Nephron (organoid): Measurements from ENCODE around the gene EZH1.

Experiments used
- H3K27ac Mint-ChIP-seq, 3 experiments: 2 replicates each; pipeline ENCODE4 v1.8.0; 2020; ENCODE audit warnings: mixed read lengths in 3 of 3, mild to moderate bottlenecking in 2 of 3, moderate library complexity in 1 of 3
- H3K27me3 Mint-ChIP-seq: 2 replicates; pipeline ENCODE4 v1.8.0; 2021; ENCODE audit warnings: low read depth, mild to moderate bottlenecking, moderate library complexity, mixed read lengths
- H3K36me3 Mint-ChIP-seq: 2 replicates; pipeline ENCODE4 v1.8.0; 2020; ENCODE audit warnings: low read depth, mixed read lengths
- H3K4me1 Mint-ChIP-seq: 2 replicates; pipeline ENCODE4 v1.8.0; 2020; ENCODE audit warnings: mixed read lengths
- H3K4me3 Mint-ChIP-seq, 3 experiments: 2 replicates each; pipeline ENCODE4 v1.8.0; 2020; ENCODE audit warnings: mild to moderate bottlenecking in 3 of 3, mixed read lengths in 3 of 3, moderate library complexity in 2 of 3
- H3K9me3 Mint-ChIP-seq: 2 replicates; pipeline ENCODE4 v1.8.0; 2020; ENCODE audit warnings: mixed read lengths
- TF ChIP-seq, protein P1 (sequence below), 3 experiments: fragments of 200-600 bp; sonication (generic); IDR thresholded peaks; one replicate each; pipeline ENCODE4 v1.5.0; 2021; ENCODE audit warnings: antibody characterized with exemption in 3 of 3; ENCODE audit not compliant: unreplicated experiment in 3 of 3

Gene EZH1

DNA sequence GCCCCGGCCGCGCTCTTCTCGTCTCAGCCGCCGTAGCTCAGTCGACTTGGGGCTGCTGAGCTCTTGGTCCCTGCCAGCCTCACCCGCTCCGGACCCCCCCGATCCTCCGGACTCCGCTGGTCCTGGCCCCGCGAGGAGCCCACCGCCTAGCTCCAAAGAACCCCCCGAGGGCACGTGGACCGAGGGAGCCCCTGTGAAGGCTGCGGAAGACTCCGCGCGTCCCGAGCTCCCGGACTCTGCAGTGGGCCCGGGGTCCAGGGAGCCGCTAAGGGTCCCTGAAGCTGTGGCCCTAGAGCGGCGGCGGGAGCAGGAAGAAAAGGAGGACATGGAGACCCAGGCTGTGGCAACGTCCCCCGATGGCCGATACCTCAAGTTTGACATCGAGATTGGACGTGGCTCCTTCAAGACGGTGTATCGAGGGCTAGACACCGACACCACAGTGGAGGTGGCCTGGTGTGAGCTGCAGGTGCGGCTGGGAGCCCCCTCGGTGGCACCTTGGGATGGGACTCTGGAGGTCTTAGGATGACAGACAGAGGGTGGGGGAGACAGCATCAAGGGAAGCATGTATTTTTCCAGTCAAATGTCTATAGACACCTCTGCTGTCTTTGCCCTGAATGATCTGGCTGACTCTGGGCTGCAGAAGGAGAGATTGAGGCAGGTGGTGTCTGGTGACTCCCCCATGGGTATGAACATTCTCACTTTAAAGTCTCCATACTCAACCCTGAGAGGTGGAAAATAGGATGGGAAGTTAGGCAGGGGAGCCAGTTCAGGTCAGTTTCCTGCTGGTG, 36.2 kb upstream of the EZH1 start:
- peaks cover 22% of the 10 kb centered on the region for H3K36me3 Mint-ChIP-seq
- TF ChIP-seq, protein P1, sequence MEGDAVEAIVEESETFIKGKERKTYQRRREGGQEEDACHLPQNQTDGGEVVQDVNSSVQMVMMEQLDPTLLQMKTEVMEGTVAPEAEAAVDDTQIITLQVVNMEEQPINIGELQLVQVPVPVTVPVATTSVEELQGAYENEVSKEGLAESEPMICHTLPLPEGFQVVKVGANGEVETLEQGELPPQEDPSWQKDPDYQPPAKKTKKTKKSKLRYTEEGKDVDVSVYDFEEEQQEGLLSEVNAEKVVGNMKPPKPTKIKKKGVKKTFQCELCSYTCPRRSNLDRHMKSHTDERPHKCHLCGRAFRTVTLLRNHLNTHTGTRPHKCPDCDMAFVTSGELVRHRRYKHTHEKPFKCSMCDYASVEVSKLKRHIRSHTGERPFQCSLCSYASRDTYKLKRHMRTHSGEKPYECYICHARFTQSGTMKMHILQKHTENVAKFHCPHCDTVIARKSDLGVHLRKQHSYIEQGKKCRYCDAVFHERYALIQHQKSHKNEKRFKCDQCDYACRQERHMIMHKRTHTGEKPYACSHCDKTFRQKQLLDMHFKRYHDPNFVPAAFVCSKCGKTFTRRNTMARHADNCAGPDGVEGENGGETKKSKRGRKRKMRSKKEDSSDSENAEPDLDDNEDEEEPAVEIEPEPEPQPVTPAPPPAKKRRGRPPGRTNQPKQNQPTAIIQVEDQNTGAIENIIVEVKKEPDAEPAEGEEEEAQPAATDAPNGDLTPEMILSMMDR (IDR thresholded peaks at IDR 0.05; ENCODE audit: unreplicated experiment in 3 of 3): no peak
- peaks cover 15% of the 10 kb centered on the region for H3K4me1 Mint-ChIP-seq
- peaks cover 43% of the 10 kb centered on the region for H3K27me3 Mint-ChIP-seq
- no peak overlapping the region for H3K27ac Mint-ChIP-seq
- H3K9me3 Mint-ChIP-seq: no peaks in the 10 kb centered on the region
- H3K4me3 Mint-ChIP-seq: peak overlapping the region; percentile 54 to 72 (median 68)

DNA sequence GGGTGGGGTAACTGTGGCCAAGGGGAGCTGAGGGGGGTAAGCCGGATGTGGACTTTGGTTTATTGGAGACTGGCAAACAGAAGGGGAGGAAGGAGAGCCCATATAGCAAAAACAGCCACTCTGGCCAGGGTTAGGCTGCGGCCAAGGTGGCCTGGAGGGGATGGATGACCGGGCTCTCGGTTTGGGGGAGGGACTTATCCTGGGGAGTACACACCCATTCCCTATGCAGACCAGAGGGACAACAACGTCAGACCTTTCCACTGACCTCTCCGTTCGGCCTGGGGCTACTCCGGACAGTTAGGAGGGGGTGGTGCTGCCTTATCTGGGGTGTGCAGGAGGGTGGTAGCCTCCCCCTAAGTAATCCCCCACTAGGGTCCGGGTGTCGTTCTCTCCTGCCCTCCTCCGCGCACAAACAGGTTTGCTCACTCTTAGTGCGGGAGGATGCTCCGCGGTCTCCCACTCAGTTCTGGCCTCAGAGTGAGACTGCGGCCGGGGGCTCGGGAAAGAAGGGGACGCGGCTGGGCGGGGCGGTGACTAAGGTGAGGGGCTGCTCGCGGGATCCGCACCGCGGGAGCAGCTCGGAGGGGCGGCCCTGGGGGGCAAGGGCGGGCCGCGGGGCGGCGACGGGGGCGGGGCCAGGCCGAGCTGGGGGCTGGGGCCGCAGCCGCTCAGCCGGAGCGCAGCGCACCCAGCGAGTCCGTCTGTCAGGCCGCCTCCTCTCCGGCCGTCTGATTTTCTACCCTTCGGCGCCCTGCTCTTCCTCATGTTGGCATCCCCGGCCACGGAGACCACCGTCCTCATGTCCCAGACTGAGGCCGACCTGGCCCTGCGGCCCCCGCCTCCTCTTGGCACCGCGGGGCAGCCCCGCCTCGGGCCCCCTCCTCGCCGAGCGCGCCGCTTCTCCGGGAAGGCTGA, 35.4 kb upstream of the EZH1 start, which contains the start of gene WNK4:
Gene WNK4 (plus strand): TSS at position 675 of the 915 bp plus-strand sequence. CDS start 89 bp downstream, at position 764.
- TF ChIP-seq, protein P1 (IDR thresholded peaks at IDR 0.05; ENCODE audit: unreplicated experiment in 3 of 3): no peak
- Mint-ChIP-seq H3K4me1 (peaks cover 15% of the 10 kb centered on the region), H3K4me3 (peak within 1 kb of the TSS; percentile 69 to 82 (median 81)), H3K9me3 (no peaks in the 10 kb centered on the region), H3K27ac (peak within 1 kb of the TSS; percentile 28 to 84 (median 67)), H3K36me3 (peaks cover 25% of the 10 kb centered on the region), H3K27me3 (peaks cover 43% of the 10 kb centered on the region)

GRCh38 chr17:42779304-42779935, 34.6 kb upstream of the EZH1 start:
- Mint-ChIP-seq H3K36me3 (peaks cover 25% of the 10 kb centered on the region), H3K27me3 (peaks cover 37% of the 10 kb centered on the region), H3K9me3 (no peaks in the 10 kb centered on the region), H3K4me1 (peaks cover 15% of the 10 kb centered on the region), H3K4me3 (peak overlapping the region; percentile 69 to 82 (median 81)), H3K27ac (peak overlapping the region; percentile 28 to 84 (median 67))
- TF ChIP-seq, protein P1 (IDR thresholded peaks at IDR 0.05; ENCODE audit: unreplicated experiment in 3 of 3): no peak

DNA sequence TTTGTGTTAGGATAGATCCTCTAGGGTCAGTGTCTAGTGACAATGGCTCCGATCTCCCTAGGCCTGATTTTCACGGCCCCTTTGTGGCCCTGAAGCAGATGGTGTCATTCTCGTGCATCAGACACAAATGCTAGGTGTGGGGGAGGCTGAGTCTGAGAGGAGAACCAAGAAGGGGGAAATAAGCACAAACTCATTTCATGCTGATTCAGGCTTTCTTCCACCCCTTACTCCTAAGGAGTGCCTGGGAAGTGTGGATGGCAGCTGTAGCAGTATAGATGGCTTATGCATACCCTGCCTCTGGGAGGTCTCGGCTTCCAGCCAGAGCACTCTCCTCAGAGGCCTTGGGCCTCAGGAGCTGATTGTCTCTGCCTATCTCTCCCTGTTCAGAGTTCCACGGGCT, 33.7 kb upstream of the EZH1 start:
- H3K4me1 Mint-ChIP-seq: peaks cover 14% of the 10 kb centered on the region

GRCh38 chr17:42775534-42776098, 30.8 kb upstream of the EZH1 start:
- H3K27ac Mint-ChIP-seq: no peak overlapping the region
- peak overlapping the region; percentile 99 to 100 (median 99) for H3K4me3 Mint-ChIP-seq
- peaks cover 25% of the 10 kb centered on the region for H3K36me3 Mint-ChIP-seq
- peaks cover 21% of the 10 kb centered on the region for H3K4me1 Mint-ChIP-seq
- no peaks in the 10 kb centered on the region for H3K9me3 Mint-ChIP-seq
- peaks cover 9% of the 10 kb centered on the region for H3K27me3 Mint-ChIP-seq
- TF ChIP-seq, protein P1 (IDR thresholded peaks at IDR 0.05; ENCODE audit: unreplicated experiment in 3 of 3): no peak

More for the DNA sequence above, 33.7 kb upstream of the EZH1 start:
- Mint-ChIP-seq H3K27ac (peak overlapping the region in 1 of 3 experiments; percentile 84), H3K27me3 (peaks cover 35% of the 10 kb centered on the region), H3K36me3 (peaks cover 25% of the 10 kb centered on the region), H3K4me3 (peak overlapping the region; percentile 39 to 46 (median 40)), H3K9me3 (no peaks in the 10 kb centered on the region)
- TF ChIP-seq, protein P1 (IDR thresholded peaks at IDR 0.05; ENCODE audit: unreplicated experiment in 3 of 3): no peak
